HCT116 (cell line): ENCODE data around the gene FLCN. TPM values are rescaled to one million over a fixed set of nuclear protein-coding genes. Genes with fewer than 3 reads are reported as not detected.
A peak's percentile ranks its signal among the peaks of the same experiment; 100 is the strongest.

Source experiments
- ATAC-seq: fragments of 200-7000 bp; cut with Tn5 transposase; 2 replicates; pipeline ENCODE4 v1.9.1; 2020; ENCODE audit warnings: mild to moderate bottlenecking, moderate library complexity
- BruUV-seq: library from RNA; stranded (reverse); fragments of 400-500 nt; replicated peaks from 2 replicates; lab custom pipeline; 2021; lab: Mats Ljungman, UMichigan
- CTCF ChIA-PET: fragments of 300-600 bp; sonication (Branson Sonifier 250); formaldehyde crosslinking; loops from one replicate; lab custom pipeline; 2021; ENCODE audit warnings: antibody characterized with exemption; lab: Charles Lee
- POLR2A ChIA-PET: fragments of 300-600, 350-600 bp; sonication (Branson Sonifier 250); formaldehyde crosslinking; loops from one replicate; lab custom pipeline; 2021; ENCODE audit warnings: antibody characterized with exemption; lab: Charles Lee
- RAD21 ChIA-PET, 2 experiments: fragments of 300-600 bp; sonication (Branson Sonifier 250); formaldehyde crosslinking; loops; one replicate each; lab custom pipeline; 2023; ENCODE audit warnings: low total read pairs in 2 of 2; ENCODE audit not compliant: uncharacterized antibody in 2 of 2, unreplicated experiment in 2 of 2, low non-redundant PET in 1 of 2; lab: Charles Lee
- DNase-seq: peaks from one replicate; pipeline ENCODE4 v3.0.0-alpha.2; 2010; ENCODE audit warnings: low read depth, low spot score
- H2AFZ ChIP-seq: fragments of 200-600 bp; shearing (Covaris generic), sonication (generic); 2 replicates; pipeline ENCODE4 v1.6.1; 2017; ENCODE audit warnings: low read depth, mixed run types, mixed read lengths, antibody characterized with exemption, low read length; ENCODE audit not compliant: poor library complexity, severe bottlenecking
- H3K27ac ChIP-seq: 2 replicates; pipeline ENCODE4 v1.5.1; 2012; ENCODE audit warnings: low read depth, low read length
- H3K27me3 ChIP-seq: fragments of 200-600 bp; sonication (generic); 2 replicates; pipeline ENCODE4 v1.6.1; 2016; ENCODE audit warnings: mixed run types, low read length, mixed read lengths; ENCODE audit not compliant: insufficient read depth
- H3K36me3 ChIP-seq, 2 experiments: fragments of 200-500 bp in 1 of 2; fragments of 200-600 bp in 1 of 2; sonication (Bioruptor generic) in 1 of 2; sonication (generic) in 1 of 2; 2 replicates each; pipeline versions ENCODE4 v1.5.1 to v1.6.1; 2014 to 2016; ENCODE audit warnings: low read length in 2 of 2, inconsistent platforms in 1 of 2, mixed read lengths in 1 of 2, mixed run types in 1 of 2; ENCODE audit not compliant: insufficient read depth in 2 of 2, control insufficient read depth in 1 of 2
- H3K4me1 ChIP-seq, 2 experiments: fragments of 200-600 bp in 1 of 2; sonication (generic) in 1 of 2; 2 replicates each; pipeline versions ENCODE4 v1.5.1 to v1.6.1; 2012 to 2017; ENCODE audit warnings: low read length in 2 of 2, inconsistent platforms in 1 of 2, mild to moderate bottlenecking in 1 of 2, mixed read lengths in 1 of 2, mixed run types in 1 of 2, moderate library complexity in 1 of 2; ENCODE audit not compliant: insufficient read depth in 2 of 2, control insufficient read depth in 1 of 2
- H3K4me2 ChIP-seq: fragments of 200-600 bp; sonication (generic); 2 replicates; pipeline ENCODE4 v1.6.1; 2017; ENCODE audit warnings: mixed run types, low read length, mixed read lengths
- H3K4me3 ChIP-seq, 2 experiments: fragments of 200-600 bp in 1 of 2; sonication (generic) in 1 of 2; replicated peaks in 1 of 2; 2 replicates each; pipeline ENCODE4 v1.5.1; 2011 to 2016; ENCODE audit warnings: low read length in 2 of 2, control low read depth in 1 of 2, low read depth in 1 of 2, mild to moderate bottlenecking in 1 of 2, mixed read lengths in 1 of 2, mixed run types in 1 of 2
- H3K79me2 ChIP-seq: fragments of 200-600 bp; sonication (generic); 2 replicates; pipeline ENCODE4 v1.6.1; 2017; ENCODE audit warnings: mild to moderate bottlenecking, mixed run types, low read length, moderate library complexity, mixed read lengths; ENCODE audit not compliant: insufficient read depth
- H3K9ac ChIP-seq: fragments of 200-600 bp; sonication (generic); 2 replicates; pipeline ENCODE4 v1.6.1; 2016; ENCODE audit warnings: low read length, mixed read lengths
- H3K9me2 ChIP-seq: fragments of 200-600 bp; sonication (generic), shearing (Covaris generic); 2 replicates; pipeline ENCODE4 v1.6.1; 2017; ENCODE audit warnings: mixed run types, mild to moderate bottlenecking, moderate library complexity; ENCODE audit not compliant: insufficient read depth
- H3K9me3 ChIP-seq, 2 experiments: fragments of 200-500 bp in 1 of 2; fragments of 200-600 bp in 1 of 2; sonication (Bioruptor generic) in 1 of 2; sonication (generic) in 1 of 2; 2 replicates each; pipeline ENCODE4 v1.6.1; 2014 to 2017; ENCODE audit warnings: low read length in 2 of 2, mixed read lengths in 2 of 2, inconsistent platforms in 1 of 2, low read depth in 1 of 2, mild to moderate bottlenecking in 1 of 2, mixed run types in 1 of 2, moderate library complexity in 1 of 2; ENCODE audit not compliant: control insufficient read depth in 1 of 2, insufficient read depth in 1 of 2
- H4K20me1 ChIP-seq: fragments of 200-600 bp; sonication (generic), shearing (Covaris generic); 2 replicates; pipeline ENCODE4 v1.6.1; 2017; ENCODE audit warnings: mixed run types, mild to moderate bottlenecking, moderate library complexity; ENCODE audit not compliant: insufficient read depth
- EGR1 ChIP-seq: IDR thresholded peaks from 2 replicates; pipeline ENCODE4 v1.6.1; 2012; ENCODE audit warnings: low read depth
- EZH2 ChIP-seq: fragments of 200-600 bp; sonication (generic); IDR thresholded peaks from 2 replicates; pipeline ENCODE4 v1.6.1; 2017; ENCODE audit warnings: antibody characterized with exemption, mixed run types
- EZH2phosphoT487 ChIP-seq: fragments of 200-600 bp; IDR thresholded peaks from 2 replicates; pipeline ENCODE4 v1.6.1; 2018; ENCODE audit warnings: antibody characterized with exemption, borderline replicate concordance
- JUND ChIP-seq: IDR thresholded peaks from 2 replicates; pipeline ENCODE4 v1.6.1; 2012
- POLR2A ChIP-seq: IDR thresholded peaks from 2 replicates; pipeline ENCODE4 v1.7.0; 2011; ENCODE audit warnings: borderline replicate concordance; ENCODE audit not compliant: insufficient read depth, insufficient read length; ENCODE audit errors: extremely low read depth
- SIN3A ChIP-seq: IDR thresholded peaks from 2 replicates; pipeline ENCODE4 v1.6.1; 2012; ENCODE audit warnings: low read depth
- ZFX ChIP-seq: fragments of 450-650 bp; IDR thresholded peaks from 2 replicates; pipeline ENCODE4 v1.6.1; 2017
- intact Hi-C: fragments of 100-400 bp; cut with micrococcal nuclease; formaldehyde crosslinking; loops from 2 replicates; pipeline ENCODE4 v1.10.0; 2022
- total RNA-seq: library from RNA; stranded (reverse); gene quantifications from one replicate; pipeline ENCODE4 v1.2.1, GENCODE V29; 2021; ENCODE audit not compliant: unreplicated experiment
- TF ChIP-seq, protein P1 (sequence below): IDR thresholded peaks from 2 replicates; pipeline ENCODE4 v1.6.1; 2012; ENCODE audit warnings: low read depth
- TF ChIP-seq, protein P2 (sequence below): IDR thresholded peaks from 2 replicates; pipeline ENCODE4 v1.6.1; 2012

FLCN gene
- total RNA-seq, 1 experiment from 2014 or later: 23.7 TPM

DNA sequence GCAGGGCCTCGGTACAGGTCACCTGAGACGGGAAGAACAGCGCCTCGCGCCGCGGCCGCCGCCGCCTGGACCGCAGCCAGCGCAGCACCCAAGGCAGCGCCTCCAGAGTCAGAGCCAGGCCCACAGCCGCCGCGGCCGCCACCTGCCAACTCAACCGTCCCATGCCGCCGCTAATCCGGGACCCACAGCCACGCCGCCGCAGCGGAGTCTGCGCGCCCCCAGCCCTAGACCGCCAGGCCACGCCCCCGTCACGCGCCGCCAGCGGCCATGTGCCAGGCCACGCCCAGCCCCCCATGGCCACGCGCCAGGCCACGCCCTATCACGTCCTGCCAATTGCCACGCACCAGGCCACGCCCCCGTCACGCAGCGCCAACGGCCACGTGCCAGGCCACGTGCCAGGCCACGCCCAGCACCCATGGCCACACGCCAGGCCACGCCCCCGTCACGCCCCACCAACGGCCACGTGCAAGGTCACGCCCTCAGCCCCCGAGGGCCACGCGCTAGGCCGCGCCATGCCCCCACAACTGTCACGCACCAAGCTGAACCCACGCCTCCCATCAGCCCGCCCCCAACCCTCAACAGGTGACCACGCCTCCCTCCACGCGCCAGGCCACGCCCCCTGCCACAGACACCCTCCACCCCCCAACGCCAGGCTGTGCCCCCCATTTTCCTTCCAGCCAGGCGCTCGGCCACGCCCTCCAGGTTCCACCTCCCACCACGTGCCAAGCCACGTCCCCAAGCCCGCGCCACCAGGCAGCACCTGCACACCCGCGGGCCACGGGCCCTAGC lies 30.6 kb downstream of the FLCN start, which contains the start of gene PLD6 (continued):
- TF ChIP-seq EGR1: peak; percentile 42; the same call in 1 of the 2 replicates
- no peak for TF ChIP-seq EZH2
- TF ChIP-seq EZH2phosphoT487: no peak
- TF ChIP-seq JUND: no peak

DNA sequence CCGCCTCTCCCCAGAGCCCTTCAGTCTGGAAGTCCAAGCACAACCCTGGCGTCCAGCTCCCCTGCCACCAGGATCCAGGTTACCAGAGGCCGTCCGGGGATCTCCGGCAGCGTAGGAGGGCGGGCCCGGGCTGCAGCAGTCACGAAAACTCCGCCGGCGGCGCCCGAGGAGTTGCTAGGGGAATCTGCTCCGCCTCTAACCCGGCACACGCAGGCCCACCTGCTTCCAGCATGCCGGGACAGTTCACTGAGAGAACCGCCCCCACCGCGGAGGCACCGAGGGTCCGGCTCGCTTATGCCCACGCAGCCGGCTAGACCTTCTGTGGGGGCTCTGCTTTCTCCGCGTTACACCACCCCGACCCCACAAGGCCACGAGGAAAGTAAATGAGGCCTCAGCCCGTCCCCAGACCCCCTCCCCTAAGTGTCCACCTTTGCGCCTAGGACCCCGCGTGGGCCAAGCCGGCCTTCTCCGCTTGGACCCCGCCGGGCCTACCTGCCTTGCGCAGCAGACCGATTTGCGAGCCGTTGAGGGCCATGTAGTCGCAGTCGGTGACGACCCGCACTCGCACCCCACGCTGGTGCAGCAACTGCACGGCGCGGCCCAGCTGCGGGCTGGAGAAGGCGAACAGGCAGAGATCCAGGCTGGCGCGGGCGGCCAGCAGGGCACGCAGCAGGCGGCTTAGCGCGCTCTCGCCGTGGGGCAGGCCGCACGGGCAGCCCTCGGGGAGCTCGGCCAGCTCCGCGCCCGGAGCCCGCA lies 31.4 kb downstream of the FLCN start:
- Histone ChIP-seq H3K4me1 (peaks cover 7 to 31% of the 10 kb centered on the region in 2 experiments), H3K36me3 (peaks cover 6 to 28% of the 10 kb centered on the region in 2 experiments), H3K9me3 (no peaks in the 10 kb centered on the region), H3K27ac (peak overlapping the region; percentile 89), H4K20me1 (no peaks in the 10 kb centered on the region), H3K9me2 (no peaks in the 10 kb centered on the region), H3K4me2 (peak overlapping the region; percentile 100), H3K4me3 (peak overlapping the region; percentile 82 to 95), H3K79me2 (peaks cover 30% of the 10 kb centered on the region), H3K27me3 (no peaks in the 10 kb centered on the region), H3K9ac (peak overlapping the region; percentile 99), H2AFZ (no peak overlapping the region)
- ChIA-PET POLR2A (no interaction called here), RAD21 (no interaction called here), CTCF (no interaction called here)
- TF ChIP-seq, protein P1, sequence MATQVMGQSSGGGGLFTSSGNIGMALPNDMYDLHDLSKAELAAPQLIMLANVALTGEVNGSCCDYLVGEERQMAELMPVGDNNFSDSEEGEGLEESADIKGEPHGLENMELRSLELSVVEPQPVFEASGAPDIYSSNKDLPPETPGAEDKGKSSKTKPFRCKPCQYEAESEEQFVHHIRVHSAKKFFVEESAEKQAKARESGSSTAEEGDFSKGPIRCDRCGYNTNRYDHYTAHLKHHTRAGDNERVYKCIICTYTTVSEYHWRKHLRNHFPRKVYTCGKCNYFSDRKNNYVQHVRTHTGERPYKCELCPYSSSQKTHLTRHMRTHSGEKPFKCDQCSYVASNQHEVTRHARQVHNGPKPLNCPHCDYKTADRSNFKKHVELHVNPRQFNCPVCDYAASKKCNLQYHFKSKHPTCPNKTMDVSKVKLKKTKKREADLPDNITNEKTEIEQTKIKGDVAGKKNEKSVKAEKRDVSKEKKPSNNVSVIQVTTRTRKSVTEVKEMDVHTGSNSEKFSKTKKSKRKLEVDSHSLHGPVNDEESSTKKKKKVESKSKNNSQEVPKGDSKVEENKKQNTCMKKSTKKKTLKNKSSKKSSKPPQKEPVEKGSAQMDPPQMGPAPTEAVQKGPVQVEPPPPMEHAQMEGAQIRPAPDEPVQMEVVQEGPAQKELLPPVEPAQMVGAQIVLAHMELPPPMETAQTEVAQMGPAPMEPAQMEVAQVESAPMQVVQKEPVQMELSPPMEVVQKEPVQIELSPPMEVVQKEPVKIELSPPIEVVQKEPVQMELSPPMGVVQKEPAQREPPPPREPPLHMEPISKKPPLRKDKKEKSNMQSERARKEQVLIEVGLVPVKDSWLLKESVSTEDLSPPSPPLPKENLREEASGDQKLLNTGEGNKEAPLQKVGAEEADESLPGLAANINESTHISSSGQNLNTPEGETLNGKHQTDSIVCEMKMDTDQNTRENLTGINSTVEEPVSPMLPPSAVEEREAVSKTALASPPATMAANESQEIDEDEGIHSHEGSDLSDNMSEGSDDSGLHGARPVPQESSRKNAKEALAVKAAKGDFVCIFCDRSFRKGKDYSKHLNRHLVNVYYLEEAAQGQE: no peak
- TF ChIP-seq POLR2A (no peak), SIN3A (peak; percentile 57; the same call in 1 of the 2 replicates), ZFX (peak; percentile 96)
- TF ChIP-seq, protein P2, sequence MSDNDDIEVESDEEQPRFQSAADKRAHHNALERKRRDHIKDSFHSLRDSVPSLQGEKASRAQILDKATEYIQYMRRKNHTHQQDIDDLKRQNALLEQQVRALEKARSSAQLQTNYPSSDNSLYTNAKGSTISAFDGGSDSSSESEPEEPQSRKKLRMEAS: 0 out of 2 replicates have a peak, but pooled peaks have one; percentile 31
- peak; percentile 61 for ATAC-seq
- TSS peak; percentile 48 for BruUV-seq
- peak; percentile 7 for DNase-seq
- intact Hi-C loops: loop anchor here (2.0 kb wide), 1 partner anchor 75 kb away; the partner anchor contains the start of gene COPS3
